ENCODE measurements around the gene BYSL.

Gene BYSL

GRCh38 chr6:41917528-41917927, 3.8 kb upstream of the BYSL start:
- no peak for DNase-seq

GRCh38 chr6:41921712-41921998, 356 bp downstream of the BYSL start:
- no peak for DNase-seq

GRCh38 chr6:41922154-41922553, 855 bp downstream of the BYSL start:
- DNase-seq = no peak

GRCh38 chr6:41927253-41927652, 6.0 kb downstream of the BYSL start:
- no peak for DNase-seq

- no peak for DNase-seq
Observed at GRCh38 chr6:41929924-41930323, 8.6 kb downstream of the BYSL start.

GRCh38 chr6:41931792-41932191, 10.5 kb downstream of the BYSL start:
- no peak for DNase-seq

- no peak for DNase-seq
Observed at GRCh38 chr6:41932378-41932777, 11.1 kb downstream of the BYSL start.

- no peak for DNase-seq
Observed at GRCh38 chr6:41934278-41935192, 13.2 kb downstream of the BYSL start.

GRCh38 chr6:41935193-41935574, 13.9 kb downstream of the BYSL start:
- DNase-seq = peak; percentile 7

GRCh38 chr6:41935685-41936072, 14.4 kb downstream of the BYSL start:
- DNase-seq = no peak

GRCh38 chr6:41936073-41936837, 15.0 kb downstream of the BYSL start:
- peak; percentile 88 for DNase-seq

- no peak for DNase-seq
Observed at GRCh38 chr6:41937472-41937860, 16.2 kb downstream of the BYSL start.

- DNase-seq = peak; percentile 4
Observed at GRCh38 chr6:41937861-41938574, 16.7 kb downstream of the BYSL start.

- DNase-seq = no peak
Observed at GRCh38 chr6:41938590-41939175, 17.4 kb downstream of the BYSL start.

GRCh38 chr6:41939176-41939847, 18.0 kb downstream of the BYSL start:
- peak; percentile 44 for DNase-seq

GRCh38 chr6:41939848-41940758, 18.8 kb downstream of the BYSL start:
- DNase-seq = peak; percentile 37

- no peak for DNase-seq
Observed at GRCh38 chr6:41940759-41941279, 19.5 kb downstream of the BYSL start.

GRCh38 chr6:41941280-41942066, 20.2 kb downstream of the BYSL start, which contains the start of gene CCND3:
Gene CCND3 (minus strand): TSS chr6:41941808. CDS start chr6:41941649, 159 bp downstream.
- DNase-seq = peak; percentile 95

GRCh38 chr6:41942067-41942851, 21.0 kb downstream of the BYSL start:
- no peak for DNase-seq
